Measurements from ENCODE around the gene ERBB2.
"Not testable (repeated sequence)": the region's sequence is repeated elsewhere in the genome, so short reads cannot be mapped to it uniquely, and the experiment has no call there.

ERBB2 gene

GRCh38 chr17:39705786-39706348 lies 6.0 kb downstream of the ERBB2 start:
- DNase-seq: no peak

- no peak for DNase-seq
Measured at GRCh38 chr17:39706383-39706782, 6.5 kb downstream of the ERBB2 start.

- no peak for DNase-seq
Measured at GRCh38 chr17:39706921-39707337, 7.1 kb downstream of the ERBB2 start.

GRCh38 chr17:39709319-39709997 lies 9.6 kb downstream of the ERBB2 start:
- DNase-seq: no peak

- no peak for DNase-seq
Measured at GRCh38 chr17:39709998-39710964, 10.4 kb downstream of the ERBB2 start.

- DNase-seq: not testable (repeated sequence)
Measured at GRCh38 chr17:39711071-39711470, 11.2 kb downstream of the ERBB2 start.

- DNase-seq: no peak
Measured at GRCh38 chr17:39711851-39712250, 12.0 kb downstream of the ERBB2 start.

GRCh38 chr17:39714234-39714633 lies 14.4 kb downstream of the ERBB2 start:
- no peak for DNase-seq

- DNase-seq: no peak
Measured at GRCh38 chr17:39715375-39716072, 15.7 kb downstream of the ERBB2 start.

GRCh38 chr17:39716073-39716818 lies 16.4 kb downstream of the ERBB2 start:
- no peak for DNase-seq

GRCh38 chr17:39716879-39717536 lies 17.1 kb downstream of the ERBB2 start:
- DNase-seq: no peak

- DNase-seq: no peak
Measured at GRCh38 chr17:39717660-39718059, 17.8 kb downstream of the ERBB2 start.

- no peak for DNase-seq
Measured at GRCh38 chr17:39719563-39720355, 19.9 kb downstream of the ERBB2 start.

- no peak for DNase-seq
Measured at GRCh38 chr17:39722104-39722503, 22.2 kb downstream of the ERBB2 start.

- DNase-seq: no peak
Measured at GRCh38 chr17:39722965-39723848, 23.3 kb downstream of the ERBB2 start.

- DNase-seq: no peak
Measured at GRCh38 chr17:39724731-39725130, 24.9 kb downstream of the ERBB2 start.

- DNase-seq: not testable (repeated sequence)
Measured at GRCh38 chr17:39725923-39726322, 26.1 kb downstream of the ERBB2 start.

GRCh38 chr17:39726617-39727016 lies 26.8 kb downstream of the ERBB2 start:
- DNase-seq: no peak

- DNase-seq: no peak
Measured at GRCh38 chr17:39727556-39727955, 27.7 kb downstream of the ERBB2 start.

Measured in stimulated activated naive CD4-positive, alpha-beta T cell treated with Interleukin-2 at 50 U/mL for 16 hours (primary cell).